ENCODE results near the gene EFR3B.
A peak's percentile ranks its signal among the peaks of the same experiment; 100 is the strongest.

The EFR3B gene

DNA sequence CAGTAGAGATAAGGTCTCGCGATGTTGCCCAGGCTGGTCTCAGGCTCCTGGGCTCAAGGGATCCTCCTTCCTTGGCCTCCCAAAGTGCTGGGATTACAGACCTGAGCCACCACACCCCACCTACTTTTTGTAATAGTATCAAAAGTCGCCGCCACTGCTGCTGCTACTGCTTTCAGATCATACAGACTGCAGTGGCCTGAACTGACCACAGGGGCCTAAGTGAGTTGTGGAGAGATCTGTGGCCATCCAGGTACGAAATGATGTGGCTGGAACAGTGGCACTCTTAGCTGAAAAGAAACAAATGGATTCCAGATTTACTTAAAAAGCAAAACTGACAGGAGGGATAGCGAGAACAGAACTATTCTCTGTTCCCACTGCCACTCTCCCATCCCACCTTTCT lies 159.4 kb downstream of the EFR3B start:
- TF ChIP-seq, protein P1, sequence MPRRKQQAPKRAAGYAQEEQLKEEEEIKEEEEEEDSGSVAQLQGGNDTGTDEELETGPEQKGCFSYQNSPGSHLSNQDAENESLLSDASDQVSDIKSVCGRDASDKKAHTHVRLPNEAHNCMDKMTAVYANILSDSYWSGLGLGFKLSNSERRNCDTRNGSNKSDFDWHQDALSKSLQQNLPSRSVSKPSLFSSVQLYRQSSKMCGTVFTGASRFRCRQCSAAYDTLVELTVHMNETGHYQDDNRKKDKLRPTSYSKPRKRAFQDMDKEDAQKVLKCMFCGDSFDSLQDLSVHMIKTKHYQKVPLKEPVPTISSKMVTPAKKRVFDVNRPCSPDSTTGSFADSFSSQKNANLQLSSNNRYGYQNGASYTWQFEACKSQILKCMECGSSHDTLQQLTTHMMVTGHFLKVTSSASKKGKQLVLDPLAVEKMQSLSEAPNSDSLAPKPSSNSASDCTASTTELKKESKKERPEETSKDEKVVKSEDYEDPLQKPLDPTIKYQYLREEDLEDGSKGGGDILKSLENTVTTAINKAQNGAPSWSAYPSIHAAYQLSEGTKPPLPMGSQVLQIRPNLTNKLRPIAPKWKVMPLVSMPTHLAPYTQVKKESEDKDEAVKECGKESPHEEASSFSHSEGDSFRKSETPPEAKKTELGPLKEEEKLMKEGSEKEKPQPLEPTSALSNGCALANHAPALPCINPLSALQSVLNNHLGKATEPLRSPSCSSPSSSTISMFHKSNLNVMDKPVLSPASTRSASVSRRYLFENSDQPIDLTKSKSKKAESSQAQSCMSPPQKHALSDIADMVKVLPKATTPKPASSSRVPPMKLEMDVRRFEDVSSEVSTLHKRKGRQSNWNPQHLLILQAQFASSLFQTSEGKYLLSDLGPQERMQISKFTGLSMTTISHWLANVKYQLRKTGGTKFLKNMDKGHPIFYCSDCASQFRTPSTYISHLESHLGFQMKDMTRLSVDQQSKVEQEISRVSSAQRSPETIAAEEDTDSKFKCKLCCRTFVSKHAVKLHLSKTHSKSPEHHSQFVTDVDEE (CRISPR knock-in tag; IDR thresholded peaks at IDR 0.05): no peak
- TF ChIP-seq TCF4 (CRISPR knock-in tag; IDR thresholded peaks at IDR 0.05; ENCODE audit: borderline replicate concordance): no peak
- TF ChIP-seq TOX (CRISPR knock-in tag; IDR thresholded peaks at IDR 0.05; ENCODE audit: borderline replicate concordance): no peak
- TF ChIP-seq BACH2 (CRISPR knock-in tag; IDR thresholded peaks at IDR 0.05; ENCODE audit: borderline replicate concordance): no peak
- no peak for TF ChIP-seq ESRRG (CRISPR knock-in tag; IDR thresholded peaks at IDR 0.05)
- TF ChIP-seq SNAI2 (CRISPR knock-in tag; IDR thresholded peaks at IDR 0.05): no peak
- TF ChIP-seq POU6F1 (CRISPR knock-in tag; IDR thresholded peaks at IDR 0.05; ENCODE audit: borderline replicate concordance, low read depth): no peak
- no peak for TF ChIP-seq ZC3H10 (CRISPR knock-in tag; IDR thresholded peaks at IDR 0.05)
- no peak for TF ChIP-seq CSDC2 (CRISPR knock-in tag; IDR thresholded peaks at IDR 0.05)
- no peak for TF ChIP-seq PATZ1 (CRISPR knock-in tag; IDR thresholded peaks at IDR 0.05; ENCODE audit: borderline replicate concordance)
- TF ChIP-seq RARB (CRISPR knock-in tag; IDR thresholded peaks at IDR 0.05): no peak
- TF ChIP-seq ZFP3 (CRISPR knock-in tag; IDR thresholded peaks at IDR 0.05): no peak
- TF ChIP-seq, protein P2, sequence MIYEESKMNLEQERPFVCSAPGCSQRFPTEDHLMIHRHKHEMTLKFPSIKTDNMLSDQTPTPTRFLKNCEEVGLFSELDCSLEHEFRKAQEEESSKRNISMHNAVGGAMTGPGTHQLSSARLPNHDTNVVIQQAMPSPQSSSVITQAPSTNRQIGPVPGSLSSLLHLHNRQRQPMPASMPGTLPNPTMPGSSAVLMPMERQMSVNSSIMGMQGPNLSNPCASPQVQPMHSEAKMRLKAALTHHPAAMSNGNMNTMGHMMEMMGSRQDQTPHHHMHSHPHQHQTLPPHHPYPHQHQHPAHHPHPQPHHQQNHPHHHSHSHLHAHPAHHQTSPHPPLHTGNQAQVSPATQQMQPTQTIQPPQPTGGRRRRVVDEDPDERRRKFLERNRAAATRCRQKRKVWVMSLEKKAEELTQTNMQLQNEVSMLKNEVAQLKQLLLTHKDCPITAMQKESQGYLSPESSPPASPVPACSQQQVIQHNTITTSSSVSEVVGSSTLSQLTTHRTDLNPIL (CRISPR knock-in tag; IDR thresholded peaks at IDR 0.05; ENCODE audit: low read depth): no peak
- peak; percentile 59 for ATAC-seq

DNA sequence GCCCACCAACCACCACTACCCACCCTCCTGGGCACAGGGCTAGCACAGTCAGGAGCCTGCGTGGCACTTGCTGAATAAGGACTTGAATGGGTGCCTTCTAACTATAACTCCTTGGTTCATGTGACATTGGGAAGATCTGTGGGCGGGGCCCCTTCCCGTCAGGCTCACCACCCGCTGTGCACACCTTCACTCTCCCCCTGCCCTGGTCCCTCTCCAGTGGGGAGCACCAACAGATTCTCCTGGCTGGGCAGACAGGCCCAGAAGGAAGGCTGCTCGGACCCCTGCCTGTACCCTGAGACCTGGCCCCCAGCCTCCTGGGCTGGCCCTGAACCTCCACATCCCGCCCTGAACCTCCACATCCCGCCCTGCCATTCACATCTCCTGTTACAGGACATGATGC lies 159.9 kb downstream of the EFR3B start:
- no peak for TF ChIP-seq ESRRG (CRISPR knock-in tag; IDR thresholded peaks at IDR 0.05)
- TF ChIP-seq, protein P1 (CRISPR knock-in tag; IDR thresholded peaks at IDR 0.05): no peak
- TF ChIP-seq OSR1 (CRISPR knock-in tag; IDR thresholded peaks at IDR 0.05): no peak
- TF ChIP-seq SNAI2 (CRISPR knock-in tag; IDR thresholded peaks at IDR 0.05): no peak
- no peak for TF ChIP-seq ZFP3 (CRISPR knock-in tag; IDR thresholded peaks at IDR 0.05)
- no peak for TF ChIP-seq TOX (CRISPR knock-in tag; IDR thresholded peaks at IDR 0.05; ENCODE audit: borderline replicate concordance)
- TF ChIP-seq ISL1 (CRISPR knock-in tag; IDR thresholded peaks at IDR 0.05): no peak
- TF ChIP-seq ZFP30 (CRISPR knock-in tag; IDR thresholded peaks at IDR 0.05): no peak
- no peak for TF ChIP-seq POU6F1 (CRISPR knock-in tag; IDR thresholded peaks at IDR 0.05; ENCODE audit: borderline replicate concordance, low read depth)
- no peak for TF ChIP-seq ZNF565 (CRISPR knock-in tag; conservative IDR thresholded peaks at IDR 0.05; ENCODE audit: low read depth)
- no peak for TF ChIP-seq ZNF70 (CRISPR knock-in tag; IDR thresholded peaks at IDR 0.05)
- TF ChIP-seq GLIS3 (CRISPR knock-in tag; IDR thresholded peaks at IDR 0.05): no peak
- no peak for ATAC-seq

All from SK-N-SH treated with all-trans-retinoic acid at 6 μM for 48 hours (cell line).